Tibial nerve (tissue), 3 donors: ENCODE results near the gene TRPM4.

Source experiments
- POLR2A ChIP-seq, 2 donors: fragments of 450-650 bp; IDR thresholded peaks; one replicate each; pipeline ENCODE4 v1.6.1; 2017; ENCODE audit warnings: antibody characterized with exemption in 2 of 2, mild to moderate bottlenecking in 2 of 2, moderate library complexity in 2 of 2
- TF ChIP-seq, protein P1 (sequence below), 5 experiments: fragments of 200-600 bp in 3 of 5; fragments of 450-650 bp in 2 of 5; sonication (generic) in 3 of 5; IDR thresholded peaks; one replicate each; pipeline ENCODE4 v1.5.1; 2016 to 2019; ENCODE audit warnings: antibody characterized with exemption in 5 of 5, mild to moderate bottlenecking in 3 of 5, moderate library complexity in 2 of 5

DNA sequence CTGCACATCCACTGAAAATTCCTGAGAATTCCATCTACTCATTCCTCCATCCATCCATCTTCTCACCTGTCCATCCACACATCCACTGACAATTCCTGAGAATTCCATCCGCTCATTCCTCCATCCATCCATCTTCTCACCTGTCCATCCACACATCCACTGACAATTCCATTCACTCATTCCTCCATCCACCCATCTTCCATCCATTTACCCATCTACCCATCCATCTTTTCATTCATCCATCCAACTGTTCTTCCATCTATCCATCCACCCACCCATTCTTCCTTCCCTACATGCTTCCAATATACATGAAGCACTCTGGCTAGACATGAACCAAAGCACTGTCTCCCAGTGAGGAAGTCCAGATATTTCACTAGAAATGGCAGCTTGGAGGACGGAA, 15.6 kb downstream of the TRPM4 start:
- TF ChIP-seq, protein P1, sequence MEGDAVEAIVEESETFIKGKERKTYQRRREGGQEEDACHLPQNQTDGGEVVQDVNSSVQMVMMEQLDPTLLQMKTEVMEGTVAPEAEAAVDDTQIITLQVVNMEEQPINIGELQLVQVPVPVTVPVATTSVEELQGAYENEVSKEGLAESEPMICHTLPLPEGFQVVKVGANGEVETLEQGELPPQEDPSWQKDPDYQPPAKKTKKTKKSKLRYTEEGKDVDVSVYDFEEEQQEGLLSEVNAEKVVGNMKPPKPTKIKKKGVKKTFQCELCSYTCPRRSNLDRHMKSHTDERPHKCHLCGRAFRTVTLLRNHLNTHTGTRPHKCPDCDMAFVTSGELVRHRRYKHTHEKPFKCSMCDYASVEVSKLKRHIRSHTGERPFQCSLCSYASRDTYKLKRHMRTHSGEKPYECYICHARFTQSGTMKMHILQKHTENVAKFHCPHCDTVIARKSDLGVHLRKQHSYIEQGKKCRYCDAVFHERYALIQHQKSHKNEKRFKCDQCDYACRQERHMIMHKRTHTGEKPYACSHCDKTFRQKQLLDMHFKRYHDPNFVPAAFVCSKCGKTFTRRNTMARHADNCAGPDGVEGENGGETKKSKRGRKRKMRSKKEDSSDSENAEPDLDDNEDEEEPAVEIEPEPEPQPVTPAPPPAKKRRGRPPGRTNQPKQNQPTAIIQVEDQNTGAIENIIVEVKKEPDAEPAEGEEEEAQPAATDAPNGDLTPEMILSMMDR (IDR thresholded peaks at IDR 0.05), result no peak
- TF ChIP-seq POLR2A (IDR thresholded peaks at IDR 0.05), result no peak
